Common myeloid progenitor, CD34-positive (primary cell): ENCODE data around the gene BEND5.

Experiments
- CTCF ChIA-PET: fragments of 350-600 bp; sonication (Branson Sonifier 250); formaldehyde crosslinking; loops from one replicate; lab custom pipeline; 2021; ENCODE audit warnings: antibody characterized with exemption; lab: Charles Lee
- POLR2A ChIA-PET: fragments of 350-600 bp; sonication (Branson Sonifier 250); formaldehyde crosslinking; loops from one replicate; lab custom pipeline; 2021; ENCODE audit warnings: antibody characterized with exemption; lab: Charles Lee
- DNase-seq, 3 donors: peaks; one replicate each; pipeline versions ENCODE4 v3.0.0 to v3.0.0-alpha.2; 2013
- H3K27ac ChIP-seq, 2 experiments: 1 replicate in 1 of 2; 2 replicates in 1 of 2; pipeline ENCODE4 v1.7.0; 2013; ENCODE audit warnings: inconsistent platforms in 2 of 2, low read length in 2 of 2, mild to moderate bottlenecking in 2 of 2, low read depth in 1 of 2, moderate library complexity in 1 of 2; ENCODE audit not compliant: severe bottlenecking in 2 of 2, insufficient read depth in 1 of 2, poor library complexity in 1 of 2
- H3K27me3 ChIP-seq, 5 experiments: replicated peaks in 2 of 5; 1 replicate in 3 of 5; 2 replicates in 2 of 5; pipeline versions ENCODE4 v1.6.1 to v1.7.0; 2013; ENCODE audit warnings: low read length in 4 of 5, mild to moderate bottlenecking in 2 of 5, moderate library complexity in 2 of 5, inconsistent platforms in 1 of 5; ENCODE audit not compliant: insufficient read depth in 5 of 5, control insufficient read depth in 4 of 5
- H3K36me3 ChIP-seq, 4 experiments: 1 replicate in 2 of 4; 2 replicates in 2 of 4; pipeline versions ENCODE4 v1.6.1 to v1.7.0; 2013; ENCODE audit warnings: low read length in 3 of 4, control low read depth in 1 of 4, mild to moderate bottlenecking in 1 of 4; ENCODE audit not compliant: control insufficient read depth in 4 of 4, insufficient read depth in 4 of 4
- H3K4me1 ChIP-seq, 4 experiments: 1 replicate in 3 of 4; 2 replicates in 1 of 4; pipeline versions ENCODE4 v1.6.1 to v1.7.1; 2013; ENCODE audit warnings: low read length in 3 of 4, mild to moderate bottlenecking in 3 of 4, control low read depth in 1 of 4, inconsistent platforms in 1 of 4, moderate library complexity in 1 of 4; ENCODE audit not compliant: control insufficient read depth in 4 of 4, insufficient read depth in 4 of 4; ENCODE audit errors: control extremely low read depth in 1 of 4
- H3K4me3 ChIP-seq, 7 experiments: 1 replicate in 4 of 7; 2 replicates in 3 of 7; pipeline versions ENCODE4 v1.5.1 to v1.7.0; 2013; ENCODE audit warnings: mild to moderate bottlenecking in 7 of 7, low read length in 6 of 7, moderate library complexity in 6 of 7, inconsistent platforms in 2 of 7, low read depth in 2 of 7, control low read depth in 1 of 7; ENCODE audit not compliant: insufficient read depth in 4 of 7, control insufficient read depth in 1 of 7; ENCODE audit errors: extremely low read depth in 1 of 7
- H3K9me3 ChIP-seq, 5 experiments: 1 replicate in 4 of 5; 2 replicates in 1 of 5; pipeline versions ENCODE4 v1.6.1 to v1.7.1; 2013; ENCODE audit warnings: low read length in 4 of 5, mild to moderate bottlenecking in 2 of 5, inconsistent platforms in 1 of 5, low read depth in 1 of 5, moderate library complexity in 1 of 5; ENCODE audit not compliant: control insufficient read depth in 4 of 5, insufficient read depth in 2 of 5; ENCODE audit errors: control extremely low read depth in 1 of 5
- WGBS: methylation state at CpG from one replicate; pipeline ENCODE4 v1.1.5; 2013; ENCODE audit not compliant: insufficient coverage; 5-methylcytosine and 5-hydroxymethylcytosine counted together

The BEND5 gene

GRCh38 chr1:48678710-48679505 is 97.8 kb downstream of the BEND5 start:
- H3K27me3 ChIP-seq, result peaks cover 0 to 2% (median 0%) of the 10 kb centered on the region in 5 experiments
- no peak overlapping the region for H3K4me3 ChIP-seq
- 100% methylated on average over 2 of the region's 3 CpGs for WGBS
- no peaks in the 10 kb centered on the region for H3K9me3 ChIP-seq
- no peaks in the 10 kb centered on the region for H3K36me3 ChIP-seq
- POLR2A ChIA-PET, result no interaction called here
- DNase-seq, result no peak
- no peak overlapping the region for H3K27ac ChIP-seq
- H3K4me1 ChIP-seq, result no peaks in the 10 kb centered on the region
- CTCF ChIA-PET, result interaction anchor here (1.1 to 4.5 kb wide), 7 partner anchors 7 to 1654 kb away, joined by 4 to 43 read pairs (median 10); no protein-coding TSS in a partner anchor
